Activated CD8-positive, alpha-beta T cell treated with anti-CD3 and anti-CD28 coated beads, Interleukin-2, amount 10 ng/mL, durations not matched to agents 7 days and 5 days (primary cell): Measurements from ENCODE around the gene SERPINI2. TPM values are rescaled to one million over a fixed set of nuclear protein-coding genes. Genes with fewer than 3 reads are reported as not detected.
"Not testable (repeated sequence)": the region's sequence is repeated elsewhere in the genome, so short reads cannot be mapped to it uniquely, and the experiment has no call there.

Experiments used
- ATAC-seq: fragments of 150-1000 bp; cut with Tn5 transposase; one replicate; pipeline ENCODE4 v1.10.0; 2021; ENCODE audit warnings: moderate library complexity
- CTCF ChIA-PET: fragments of 350-600 bp; sonication (Branson Sonifier 250); formaldehyde crosslinking; loops from one replicate; lab custom pipeline; 2021; ENCODE audit warnings: antibody characterized with exemption; lab: Charles Lee
- POLR2A ChIA-PET: fragments of 350-600 bp; sonication (Branson Sonifier 250); formaldehyde crosslinking; loops from one replicate; lab custom pipeline; 2021; ENCODE audit warnings: antibody characterized with exemption; lab: Charles Lee
- DNase-seq: peaks from one replicate; pipeline ENCODE4 v3.0.0-alpha.2; 2020
- H3K27ac Mint-ChIP-seq: one replicate; pipeline ENCODE4 v1.8.0; 2021; ENCODE audit warnings: mild to moderate bottlenecking, mixed read lengths
- H3K27me3 Mint-ChIP-seq: one replicate; pipeline ENCODE4 v1.8.0; 2021; ENCODE audit warnings: low read depth, mixed read lengths
- H3K36me3 Mint-ChIP-seq: one replicate; pipeline ENCODE4 v1.8.0; 2021; ENCODE audit warnings: low read depth, mixed read lengths
- H3K4me1 Mint-ChIP-seq: one replicate; pipeline ENCODE4 v1.8.0; 2021; ENCODE audit warnings: low read depth, mixed read lengths
- H3K4me3 Mint-ChIP-seq: one replicate; pipeline ENCODE4 v1.8.0; 2021; ENCODE audit warnings: mild to moderate bottlenecking, mixed read lengths
- H3K9me3 Mint-ChIP-seq: one replicate; pipeline ENCODE4 v1.8.0; 2022; ENCODE audit warnings: mixed read lengths; ENCODE audit not compliant: insufficient read depth
- total RNA-seq, 2 experiments: library from RNA; stranded (reverse); gene quantifications; one replicate each; pipeline ENCODE4 v1.2.3, GENCODE V29; 2021

The SERPINI2 gene
- total RNA-seq, 2 experiments from 2014 or later = not detected

GRCh38 chr3:167441256-167441655, 32.6 kb downstream of the SERPINI2 start:
- POLR2A ChIA-PET = no interaction called here
- ATAC-seq (no peak), DNase-seq (no peak)
- Mint-ChIP-seq H3K4me3 (no peak overlapping the region), H3K9me3 (no peaks in the 10 kb centered on the region), H3K36me3 (no peaks in the 10 kb centered on the region), H3K27me3 (no peaks in the 10 kb centered on the region), H3K27ac (no peak overlapping the region), H3K4me1 (no peaks in the 10 kb centered on the region)
- CTCF ChIA-PET = no interaction called here

DNA sequence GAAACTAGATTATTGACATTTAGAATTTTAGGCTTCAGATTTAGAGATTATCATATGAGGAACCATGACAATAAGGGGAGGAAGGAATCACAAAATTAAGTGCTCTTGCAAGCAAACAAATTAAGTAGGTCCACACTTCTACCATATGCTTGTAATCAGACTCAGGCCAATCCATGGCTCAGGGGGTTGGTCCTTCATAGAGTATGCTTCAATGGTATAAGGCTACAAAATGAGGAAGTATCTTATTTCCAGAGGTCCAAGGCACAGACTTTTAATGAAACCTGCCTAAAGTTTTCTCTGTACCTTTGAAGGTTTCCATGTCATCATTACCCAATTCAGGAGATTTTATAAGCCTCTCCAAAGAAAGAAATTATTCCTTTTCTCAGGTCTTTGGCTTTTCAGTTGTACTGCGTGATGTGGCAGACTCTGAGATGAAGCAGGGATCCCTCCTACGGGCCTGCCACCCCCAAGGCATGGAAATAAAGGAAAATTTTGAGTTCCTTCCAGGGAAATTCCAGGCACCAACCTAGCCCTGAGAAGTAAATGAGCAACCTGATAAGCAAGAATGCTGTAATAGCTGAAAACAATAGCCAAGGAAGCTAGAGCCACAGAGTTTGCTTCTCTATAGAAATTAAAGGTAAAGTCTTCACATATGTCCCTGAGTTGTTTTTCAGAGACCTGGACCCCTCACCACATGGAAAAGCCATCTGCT, 36.3 kb downstream of the SERPINI2 start:
- H3K36me3 Mint-ChIP-seq = no peaks in the 10 kb centered on the region
- ATAC-seq = no peak
- POLR2A ChIA-PET = no interaction called here
- no peak for DNase-seq
- no peaks in the 10 kb centered on the region for H3K27me3 Mint-ChIP-seq
- CTCF ChIA-PET = no interaction called here
- no peaks in the 10 kb centered on the region for H3K4me1 Mint-ChIP-seq
- no peak overlapping the region for H3K4me3 Mint-ChIP-seq
- no peaks in the 10 kb centered on the region for H3K9me3 Mint-ChIP-seq
- no peak overlapping the region for H3K27ac Mint-ChIP-seq

GRCh38 chr3:167426962-167427361, 46.9 kb downstream of the SERPINI2 start:
- ATAC-seq, CTCF ChIA-PET, H3K4me3 Mint-ChIP-seq, POLR2A ChIA-PET, H3K4me1 Mint-ChIP-seq, H3K9me3 Mint-ChIP-seq, DNase-seq, H3K27ac Mint-ChIP-seq, H3K36me3 Mint-ChIP-seq, H3K27me3 Mint-ChIP-seq: not testable (repeated sequence)

- DNase-seq, H3K27me3 Mint-ChIP-seq, H3K4me1 Mint-ChIP-seq, ATAC-seq, H3K27ac Mint-ChIP-seq, H3K36me3 Mint-ChIP-seq, H3K9me3 Mint-ChIP-seq, H3K4me3 Mint-ChIP-seq, POLR2A ChIA-PET: not testable (repeated sequence)
- CTCF ChIA-PET = interaction anchor here (1.1 kb wide), 1 partner anchor 42 kb away, joined by 3 read pairs; the partner anchor contains the start of gene ZBBX
These were observed 51.4 kb downstream of the SERPINI2 start for GRCh38 chr3:167422396-167422795.

DNA sequence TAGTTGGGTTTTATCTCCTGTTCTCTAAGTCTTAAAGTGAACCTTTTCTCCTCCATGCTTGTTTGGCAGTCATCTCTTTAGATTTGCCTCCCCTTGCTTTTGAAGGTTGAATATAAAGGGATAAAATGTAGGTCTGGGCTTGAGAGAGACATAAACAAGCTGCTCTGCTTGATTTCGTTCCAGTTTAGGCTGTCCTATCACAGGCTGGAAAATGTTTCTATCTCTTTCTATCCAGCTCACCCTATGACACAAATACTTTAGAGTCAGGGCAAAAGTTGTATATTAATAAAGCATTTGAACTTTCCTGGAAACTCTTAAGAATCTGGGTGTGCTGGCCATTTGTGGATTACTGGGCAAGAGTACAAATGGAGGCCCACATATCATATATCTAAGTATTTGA, 64.2 kb downstream of the SERPINI2 start:
- Mint-ChIP-seq H3K4me3 (no peak overlapping the region), H3K9me3 (no peaks in the 10 kb centered on the region), H3K27ac (no peak overlapping the region), H3K27me3 (no peaks in the 10 kb centered on the region), H3K36me3 (no peaks in the 10 kb centered on the region), H3K4me1 (no peaks in the 10 kb centered on the region)
- no peak for ATAC-seq
- ChIA-PET POLR2A (no interaction called here), CTCF (interaction anchor here (1.8 kb wide), 1 partner anchor 276 kb away, joined by 4 read pairs; no protein-coding TSS in a partner anchor)
- no peak for DNase-seq

DNA sequence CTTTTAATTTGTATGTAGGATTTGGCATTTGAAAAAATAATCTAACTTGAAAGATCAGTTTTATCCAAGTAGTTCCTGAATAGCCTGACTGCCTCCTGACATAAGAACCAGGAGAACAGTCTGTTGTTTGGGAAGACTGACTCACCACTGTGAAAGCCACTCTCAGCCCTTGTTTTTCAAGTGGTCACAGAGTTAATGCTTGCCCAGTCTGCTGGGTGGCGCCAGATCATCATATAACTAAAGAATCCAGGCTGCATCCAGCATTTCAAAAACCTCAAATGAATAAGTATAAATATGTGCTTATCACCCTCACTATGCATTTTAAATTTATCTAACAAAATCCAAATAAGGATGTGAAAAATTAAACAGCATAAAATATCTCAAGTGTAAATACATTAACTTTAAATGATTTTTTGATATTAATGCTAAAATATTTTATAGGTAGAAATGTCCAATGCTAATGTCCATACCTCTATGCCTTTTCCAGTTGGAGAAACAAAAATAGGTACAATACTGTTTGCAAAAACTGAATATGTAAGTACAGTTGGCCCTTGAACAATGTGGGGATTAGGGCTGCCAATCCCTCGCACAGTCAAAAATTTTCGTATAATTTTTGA, 66.9 kb downstream of the SERPINI2 start:
- no peak for ATAC-seq
- no peak overlapping the region for H3K4me3 Mint-ChIP-seq
- H3K36me3 Mint-ChIP-seq = no peaks in the 10 kb centered on the region
- CTCF ChIA-PET = no interaction called here
- POLR2A ChIA-PET = no interaction called here
- H3K27ac Mint-ChIP-seq = no peak overlapping the region
- no peaks in the 10 kb centered on the region for H3K27me3 Mint-ChIP-seq
- H3K9me3 Mint-ChIP-seq = no peaks in the 10 kb centered on the region
- no peaks in the 10 kb centered on the region for H3K4me1 Mint-ChIP-seq
- DNase-seq = no peak

DNA sequence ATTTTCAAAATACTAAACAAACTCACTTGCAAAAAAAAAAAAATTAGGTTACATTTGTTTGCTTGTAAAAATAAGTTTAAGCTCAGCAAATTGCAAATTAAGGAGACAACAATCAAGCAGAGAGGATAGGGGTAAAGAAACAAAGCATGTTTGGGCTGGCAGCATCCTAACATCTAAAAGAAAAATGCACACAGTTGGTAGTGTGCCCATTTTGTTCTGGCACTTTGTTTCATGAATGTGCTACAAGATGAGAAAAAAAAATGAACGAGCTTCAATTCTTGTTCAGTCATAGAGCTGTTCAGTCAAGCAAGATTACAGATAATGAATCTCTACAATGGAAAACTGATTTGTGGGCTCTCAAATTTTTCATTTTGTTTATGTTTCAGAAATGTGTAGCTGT, 76.0 kb downstream of the SERPINI2 start:
- Mint-ChIP-seq H3K27ac (no peak overlapping the region), H3K27me3 (peaks cover under 1% of the 10 kb centered on the region), H3K4me1 (no peaks in the 10 kb centered on the region), H3K9me3 (no peaks in the 10 kb centered on the region), H3K4me3 (no peak overlapping the region), H3K36me3 (no peaks in the 10 kb centered on the region)
- ATAC-seq (no peak), DNase-seq (no peak)
- POLR2A ChIA-PET = no interaction called here
- CTCF ChIA-PET = no interaction called here

- no peak overlapping the region for H3K4me3 Mint-ChIP-seq
- no peak overlapping the region for H3K27ac Mint-ChIP-seq
- ATAC-seq (no peak), DNase-seq (no peak)
- H3K36me3 Mint-ChIP-seq = no peaks in the 10 kb centered on the region
- H3K4me1 Mint-ChIP-seq = no peaks in the 10 kb centered on the region
- H3K9me3 Mint-ChIP-seq = no peaks in the 10 kb centered on the region
- H3K27me3 Mint-ChIP-seq = peaks cover 3% of the 10 kb centered on the region
- ChIA-PET POLR2A (no interaction called here), CTCF (no interaction called here)
These were observed 77.8 kb downstream of the SERPINI2 start for GRCh38 chr3:167396075-167396474.

- ATAC-seq (no peak), DNase-seq (no peak)
- Mint-ChIP-seq H3K9me3 (no peaks in the 10 kb centered on the region), H3K36me3 (no peaks in the 10 kb centered on the region), H3K4me1 (no peaks in the 10 kb centered on the region), H3K27me3 (peaks cover 3% of the 10 kb centered on the region), H3K4me3 (no peak overlapping the region), H3K27ac (no peak overlapping the region)
- ChIA-PET CTCF (no interaction called here), POLR2A (no interaction called here)
These were observed 79.8 kb downstream of the SERPINI2 start for GRCh38 chr3:167394003-167394402.

Other genes with a start within 250 kb of the SERPINI2 start
- gene ZBBX, start 93.7 kb downstream of the SERPINI2 start, total RNA-seq = not detected
- gene WDR49, start 179.9 kb upstream of the SERPINI2 start, total RNA-seq = not detected